HG02588 (cell line): ENCODE measurements around the gene RUNX2.
A peak's percentile ranks its signal among the peaks of the same experiment; 100 is the strongest.
"Not testable (repeated sequence)": the region's sequence is repeated elsewhere in the genome, so short reads cannot be mapped to it uniquely, and the experiment has no call there.

Source experiments
- ATAC-seq: cut with Tn5 transposase; IDR thresholded peaks from one replicate; pipeline ENCODE4 v1.9.1; 2021; ENCODE audit warnings: mild to moderate bottlenecking, moderate library complexity; ENCODE audit not compliant: unreplicated experiment

The RUNX2 gene

DNA sequence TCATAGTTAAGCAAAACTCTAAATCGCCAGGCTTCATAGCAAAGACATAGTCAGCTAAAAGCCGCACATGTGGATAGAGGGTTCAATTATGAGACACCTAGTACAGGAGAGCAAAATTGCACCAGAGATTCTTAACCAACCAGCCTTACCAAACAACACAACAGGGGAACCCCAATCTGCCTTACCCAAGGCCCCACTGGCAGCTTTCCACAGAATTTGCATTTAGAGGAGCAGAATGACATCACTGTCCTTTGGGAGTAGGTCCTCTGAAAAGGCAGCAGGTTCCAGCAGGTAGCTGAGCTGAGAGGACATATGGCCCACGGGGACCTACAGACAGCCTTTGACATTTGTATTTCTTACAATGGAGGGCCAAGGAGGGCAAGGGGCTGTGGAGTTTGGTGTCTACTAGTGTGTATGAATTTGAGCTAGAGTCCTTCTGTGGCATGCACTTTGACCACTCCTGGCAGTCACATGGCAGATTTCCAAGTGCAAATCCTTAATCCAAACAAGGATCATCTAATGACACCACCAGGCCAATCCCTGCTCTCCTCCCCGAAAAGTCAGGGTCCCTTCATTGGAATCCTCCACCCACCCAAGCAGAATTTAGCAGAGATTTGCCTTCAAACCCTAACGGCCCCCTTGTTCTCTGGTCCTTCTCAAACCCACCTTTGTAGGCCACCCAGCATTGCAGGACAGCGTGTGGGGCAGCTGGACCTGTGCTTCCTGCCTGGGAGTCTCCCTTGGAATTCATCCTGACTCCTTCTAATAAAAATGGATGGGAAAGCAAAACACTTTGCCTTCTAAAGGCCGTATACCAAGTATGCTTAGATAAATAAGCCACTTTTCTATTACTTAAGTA, 220.8 kb downstream of the RUNX2 start:
- peak; percentile 97 for ATAC-seq

DNA sequence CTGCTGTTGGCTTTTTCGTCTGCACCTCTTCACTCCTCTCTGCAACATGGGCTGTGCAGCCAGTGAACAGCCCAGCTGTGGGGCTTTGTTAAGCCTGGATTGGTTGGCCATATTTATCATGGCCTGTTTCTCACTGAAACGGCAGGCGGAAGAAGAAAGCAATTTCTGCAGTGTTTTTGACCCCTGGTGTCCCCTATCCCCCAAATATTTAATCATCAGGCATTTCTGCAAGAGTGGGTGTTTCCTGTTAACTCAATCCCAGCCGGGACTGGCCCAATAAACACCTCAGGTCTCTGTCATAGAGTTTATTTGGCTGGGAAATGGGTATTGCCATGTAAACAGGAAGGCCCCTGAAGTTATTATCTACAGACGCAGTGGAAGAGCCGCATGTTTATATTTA, 224.4 kb downstream of the RUNX2 start:
- ATAC-seq: no peak

DNA sequence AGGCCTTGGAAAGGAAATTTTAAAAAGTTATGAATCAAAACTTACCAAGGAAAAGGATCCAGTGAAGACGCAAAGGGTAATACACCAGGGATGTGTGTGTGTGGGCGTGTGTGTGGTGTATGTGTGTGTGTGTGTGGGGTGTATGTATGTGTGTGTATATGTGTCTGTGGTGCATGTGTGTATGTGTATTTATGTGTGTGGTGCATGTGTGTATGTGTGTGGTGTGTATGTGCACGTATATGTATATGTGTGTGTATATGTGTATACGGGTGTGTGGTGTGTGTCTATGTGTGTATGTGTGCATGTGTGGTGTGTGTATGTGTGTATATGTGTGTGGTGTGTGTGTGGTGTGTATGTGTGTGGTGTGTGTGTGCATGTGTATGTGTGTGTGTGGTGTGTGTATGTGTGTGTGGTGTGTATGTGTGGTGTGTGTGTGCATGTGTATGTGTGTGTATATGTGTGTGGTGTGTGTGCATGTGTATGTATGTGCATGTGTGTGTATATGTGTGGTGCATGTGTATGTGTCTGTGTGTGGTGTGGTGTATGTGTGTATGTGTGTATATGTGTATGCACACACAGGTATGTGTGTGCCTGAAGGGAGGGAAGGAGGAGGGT, 225.7 kb downstream of the RUNX2 start:
- ATAC-seq: no peak

DNA sequence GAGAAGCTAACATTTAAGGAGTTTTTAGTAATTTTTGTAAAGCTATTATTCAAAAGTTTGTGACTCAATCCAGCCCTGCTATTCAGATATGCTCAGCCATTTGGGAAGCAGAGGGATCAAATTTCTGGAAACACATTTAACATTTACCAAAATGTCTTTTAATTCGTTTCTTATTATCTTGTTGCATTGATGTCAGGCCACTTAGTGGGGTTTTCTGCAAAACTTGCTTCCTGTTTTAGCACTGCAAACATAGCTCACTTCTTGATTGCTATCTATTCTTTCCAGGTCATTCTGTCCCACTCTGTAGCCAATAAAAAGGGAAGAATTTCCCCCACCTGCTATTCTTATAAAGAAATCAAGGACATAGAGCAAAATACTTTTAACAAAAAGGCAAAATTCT, 226.5 kb downstream of the RUNX2 start:
- no peak for ATAC-seq

DNA sequence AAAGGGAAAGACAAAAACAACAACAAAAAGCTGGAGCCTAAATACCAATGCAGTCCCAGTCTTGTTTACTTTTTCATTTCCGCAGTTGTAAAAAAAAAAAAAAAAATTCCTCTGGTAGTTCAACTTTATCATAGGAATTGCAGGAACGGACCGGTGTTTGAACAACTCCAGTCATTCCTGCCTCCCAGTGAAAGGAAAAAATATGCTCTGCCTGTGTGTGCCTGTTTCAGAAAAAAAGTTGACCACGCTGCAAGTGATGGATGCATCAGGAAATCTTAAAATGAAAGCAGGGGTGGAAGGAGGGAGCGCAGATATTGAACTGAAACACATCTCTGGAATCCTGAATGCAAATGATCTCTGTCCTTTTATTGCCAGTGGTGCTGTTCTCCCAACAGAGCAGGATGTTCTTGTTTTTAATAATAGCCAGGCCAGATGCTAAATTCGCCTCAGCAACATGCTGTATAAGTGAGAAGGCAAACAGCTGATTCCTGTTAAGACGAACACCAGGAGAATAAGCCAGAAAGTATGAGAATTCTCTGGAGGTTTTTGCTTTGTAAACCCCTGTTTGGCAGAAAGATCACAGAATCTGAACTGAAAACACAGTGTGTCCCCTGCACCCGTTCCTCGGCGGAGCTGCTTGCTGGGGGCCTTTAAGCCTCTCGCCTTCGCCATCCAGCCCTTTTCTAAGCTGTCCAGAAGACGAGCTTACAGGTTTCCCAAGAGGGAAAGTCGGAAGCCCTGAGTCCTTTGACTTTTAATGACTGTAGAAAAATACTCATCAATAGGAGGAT, 228.0 kb downstream of the RUNX2 start:
- no peak for ATAC-seq

DNA sequence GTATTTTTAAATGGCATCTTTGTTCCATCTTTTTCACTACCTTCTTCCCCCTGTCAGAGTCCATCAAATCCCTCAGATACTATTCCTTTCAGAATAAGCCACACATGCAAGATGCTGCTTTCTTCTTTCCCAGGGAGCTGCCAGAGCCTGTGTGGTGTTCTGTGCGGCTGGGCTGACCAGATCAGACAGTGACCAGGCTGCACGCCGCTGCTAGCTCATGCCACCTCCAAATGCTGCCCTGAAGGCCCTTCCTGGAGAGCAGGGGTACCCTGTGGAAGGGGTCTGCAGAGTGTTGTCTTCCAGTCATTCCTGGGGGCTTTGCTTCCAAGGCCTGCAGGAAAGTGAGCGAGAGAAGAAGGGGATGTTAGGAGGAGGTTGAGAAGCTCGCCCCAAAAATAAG, 228.7 kb downstream of the RUNX2 start:
- no peak for ATAC-seq

DNA sequence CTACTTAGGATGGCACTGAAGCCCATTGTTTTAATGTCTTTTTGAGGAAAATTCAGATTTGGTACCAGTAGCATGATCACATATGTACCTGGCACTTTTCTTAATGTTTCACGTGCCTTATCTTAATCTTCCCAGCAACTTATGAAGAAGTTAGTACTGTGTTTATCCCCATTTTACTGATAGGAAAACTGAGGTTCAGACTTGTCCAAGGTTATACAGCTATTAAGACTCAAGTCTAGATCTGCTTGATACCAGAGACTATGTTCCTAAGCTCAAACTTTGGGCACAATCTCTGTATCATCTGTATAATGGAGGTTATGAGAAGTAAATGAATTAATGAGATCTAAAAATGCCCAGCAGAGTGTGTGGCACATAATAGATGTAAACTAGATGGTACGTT, 229.3 kb downstream of the RUNX2 start:
- ATAC-seq: no peak

DNA sequence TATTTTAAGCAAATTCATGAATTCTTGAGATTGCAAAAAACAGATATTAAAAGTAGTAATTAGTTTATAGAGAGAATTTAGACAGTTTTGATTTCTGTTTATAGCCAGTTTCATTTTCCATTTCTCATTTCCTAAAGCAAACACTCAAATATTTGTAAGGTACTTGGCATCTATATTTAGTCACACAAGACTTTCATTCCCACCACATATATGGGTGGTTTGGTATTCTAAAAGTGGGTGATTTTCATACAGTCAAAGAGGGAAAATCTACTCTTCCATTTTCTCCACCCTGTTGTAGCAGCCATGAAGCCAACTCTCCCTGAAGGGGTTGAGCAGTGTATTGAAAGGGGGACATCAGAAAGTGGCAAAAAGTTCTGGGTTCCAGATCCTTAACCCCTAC, 230.7 kb downstream of the RUNX2 start:
- peak; percentile 73 for ATAC-seq

DNA sequence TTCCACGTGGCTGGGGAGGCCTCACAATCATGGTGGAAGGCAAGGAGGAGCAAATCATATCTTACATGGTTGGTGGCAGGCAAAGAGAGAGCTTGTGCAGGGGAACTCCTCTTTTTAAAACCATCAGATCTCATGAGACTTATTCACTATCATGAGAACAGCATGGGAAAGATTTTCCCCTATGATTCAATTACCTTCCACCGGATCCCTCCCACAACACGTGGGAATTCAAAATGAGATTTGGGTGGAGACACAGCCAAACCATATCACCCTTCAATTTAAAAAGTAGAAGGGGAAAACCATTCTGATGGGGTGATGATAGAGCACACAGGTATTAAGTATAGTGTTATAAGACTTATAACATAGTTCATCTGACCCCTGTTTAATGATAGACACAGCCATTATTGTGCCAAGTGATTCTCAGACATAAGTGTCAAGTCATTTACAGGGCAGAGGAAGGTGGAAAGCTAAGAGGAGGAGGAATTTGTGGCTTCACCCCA, 232.2 kb downstream of the RUNX2 start:
- ATAC-seq: not testable (repeated sequence)

DNA sequence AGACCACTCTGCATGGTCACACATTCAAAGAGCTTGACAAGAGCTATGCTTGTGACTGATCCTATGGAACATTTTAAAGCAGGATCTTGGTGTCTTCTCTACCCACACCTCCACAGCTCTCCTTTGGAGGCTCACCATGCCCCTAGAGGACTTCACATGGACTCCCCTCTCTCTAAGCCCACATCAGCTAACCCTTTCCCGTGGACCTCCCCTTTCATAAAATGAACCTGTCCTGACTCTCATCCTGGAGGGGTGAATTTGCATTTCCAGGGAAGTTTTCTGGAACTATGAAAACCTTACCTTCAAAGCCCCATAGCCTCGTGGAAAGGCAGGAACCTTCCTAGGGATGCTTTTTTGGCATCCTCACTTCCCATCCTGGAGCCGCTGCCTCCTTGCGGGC, 234.0 kb downstream of the RUNX2 start:
- ATAC-seq: no peak

DNA sequence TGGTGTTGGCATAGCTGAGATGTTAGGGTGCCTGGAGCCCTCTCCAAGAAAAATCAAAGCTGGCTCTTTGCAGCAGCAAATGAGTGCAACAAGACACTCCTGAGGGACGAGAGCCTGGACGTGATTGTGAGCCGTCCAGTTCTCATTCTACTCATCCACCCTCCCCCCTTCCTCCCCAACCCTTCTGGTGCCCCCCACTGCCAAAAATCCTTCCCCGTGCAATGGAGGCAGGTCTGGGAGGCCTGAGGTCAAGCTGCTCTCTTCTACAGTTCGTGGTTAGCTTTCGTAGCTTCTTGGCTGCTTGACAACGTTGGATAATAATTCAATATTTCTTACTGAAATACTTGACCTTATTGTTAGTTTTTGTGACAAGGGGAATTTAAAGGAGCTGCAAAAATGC, 234.9 kb downstream of the RUNX2 start:
- ATAC-seq: no peak

DNA sequence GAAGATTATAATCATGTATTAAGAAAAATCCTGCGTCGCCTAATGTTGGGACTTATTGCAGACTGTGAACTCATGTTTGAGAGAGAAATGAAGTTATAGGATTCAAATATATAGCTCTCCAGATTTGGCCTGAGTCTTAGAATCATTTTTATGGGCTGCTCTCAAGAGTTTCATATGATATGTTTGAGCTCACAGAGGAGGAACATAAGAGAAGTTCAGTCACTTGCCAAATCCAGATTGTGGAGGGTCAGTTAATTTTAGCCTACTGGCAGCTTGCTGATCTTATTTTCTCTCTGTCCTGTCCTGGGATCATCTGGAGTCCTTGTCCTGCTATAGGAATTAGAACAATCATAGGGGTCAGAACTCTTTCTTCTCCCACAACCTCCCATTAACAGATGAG, 235.7 kb downstream of the RUNX2 start:
- ATAC-seq: no peak

DNA sequence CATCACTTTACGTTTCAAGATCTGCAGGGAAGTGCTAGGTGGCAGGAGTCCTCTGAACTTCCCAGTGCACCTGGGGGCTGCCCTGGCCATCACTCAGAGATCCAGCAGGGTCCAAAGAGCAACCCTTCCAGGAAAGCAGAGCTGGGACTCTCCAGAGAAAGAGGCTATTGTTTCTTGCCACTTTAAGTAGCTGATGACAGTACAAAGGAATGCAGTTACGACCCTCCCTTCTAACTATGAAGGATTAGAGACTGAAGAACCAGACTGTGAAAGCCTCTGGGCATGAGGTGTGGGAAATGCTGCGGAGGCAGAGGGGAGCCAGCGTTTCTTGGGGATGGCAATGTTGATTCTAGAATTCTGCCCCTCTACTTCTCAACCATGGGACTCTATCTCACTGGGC, 238.8 kb downstream of the RUNX2 start:
- ATAC-seq: no peak

DNA sequence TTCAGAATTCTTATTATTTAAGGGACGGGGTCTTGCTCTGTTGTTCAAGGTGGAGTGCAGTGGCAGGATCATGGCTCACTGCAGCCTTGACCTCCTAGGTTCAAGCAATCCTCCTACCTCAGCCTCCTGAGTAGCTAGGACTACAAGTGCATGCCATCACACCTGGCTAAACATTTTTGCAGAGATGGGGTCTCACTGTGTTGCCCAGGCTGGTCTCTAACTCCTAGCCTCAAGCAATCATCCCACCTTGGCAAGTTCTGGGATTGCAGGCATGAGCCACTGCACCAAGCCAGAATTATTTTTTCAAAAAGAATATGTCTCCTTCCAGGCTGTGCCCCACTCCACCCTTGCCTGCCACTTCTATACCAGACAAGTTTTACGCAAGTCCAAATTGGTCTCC, 239.7 kb downstream of the RUNX2 start:
- no peak for ATAC-seq

DNA sequence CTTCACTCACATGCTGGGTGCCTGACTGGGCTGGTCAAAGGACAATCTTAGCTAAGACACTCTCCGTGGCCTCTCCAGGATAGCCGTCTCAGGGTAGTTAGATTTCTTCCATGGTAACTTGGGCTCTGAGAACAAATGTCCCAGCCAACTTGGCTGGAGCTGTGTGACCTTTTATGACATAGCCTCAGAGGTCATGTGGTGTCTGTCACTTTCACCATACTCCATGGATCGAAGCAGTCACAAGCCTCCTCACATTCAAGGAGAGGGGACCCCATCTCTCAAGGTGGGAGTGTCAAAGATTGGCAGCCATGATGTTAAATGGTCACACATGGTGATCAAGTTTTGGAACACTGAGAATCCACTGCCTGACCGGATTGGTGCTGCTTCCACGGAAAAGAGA, 240.5 kb downstream of the RUNX2 start:
- no peak for ATAC-seq

DNA sequence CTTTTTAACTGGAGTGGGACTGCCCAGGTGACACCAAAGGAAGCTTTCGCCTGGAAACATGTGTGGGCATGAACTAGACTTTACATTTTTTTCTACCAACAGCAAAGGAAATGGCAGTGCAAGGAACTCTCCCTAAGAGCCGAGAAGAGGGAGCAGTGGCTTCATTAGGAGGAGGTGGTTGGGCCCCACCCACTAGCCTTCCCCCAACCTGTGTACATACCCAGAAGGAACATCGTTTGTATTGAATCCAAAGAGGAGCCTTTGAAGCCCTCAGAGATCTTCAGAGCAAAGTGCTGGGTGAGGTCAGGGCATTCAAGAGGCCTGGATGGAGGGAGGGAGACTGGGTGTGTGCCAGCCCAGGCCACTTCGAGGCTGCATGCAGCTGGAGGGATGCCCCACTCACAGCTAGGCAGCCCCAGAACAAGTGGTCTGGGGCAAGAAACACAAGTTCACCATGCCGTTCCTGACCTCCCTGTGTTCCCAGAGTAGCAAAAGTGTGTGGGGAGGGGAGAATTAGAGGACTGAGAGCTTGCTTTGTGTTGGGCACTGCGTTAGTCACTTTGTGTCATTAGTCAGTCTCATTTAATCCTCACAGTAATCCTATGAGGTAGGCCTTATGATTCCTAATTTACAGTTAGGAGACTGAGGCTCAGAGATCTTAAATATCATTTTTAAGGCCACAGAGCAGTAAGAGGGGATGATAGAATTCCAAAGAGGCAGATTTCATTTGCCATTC, 241.2 kb downstream of the RUNX2 start:
- ATAC-seq: no peak

DNA sequence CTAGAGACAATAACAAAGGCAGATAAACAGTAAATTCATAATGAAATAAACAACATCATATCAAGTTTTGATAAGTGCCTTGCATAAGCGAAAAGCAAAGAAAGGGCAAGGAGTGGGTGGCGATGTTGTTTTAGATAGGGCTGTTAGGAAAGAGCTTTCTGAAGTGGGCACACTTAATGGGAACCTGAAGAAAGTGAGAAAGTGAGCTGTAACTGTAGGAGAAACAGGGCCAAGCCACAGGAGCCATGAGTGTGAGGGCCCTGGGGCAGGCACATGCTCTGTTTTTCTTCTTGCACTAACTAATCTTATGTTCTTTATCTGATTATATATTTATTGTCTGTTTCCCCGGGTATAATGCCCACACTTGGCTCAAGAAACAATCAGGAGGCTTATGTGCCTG, 243.0 kb downstream of the RUNX2 start:
- no peak for ATAC-seq

DNA sequence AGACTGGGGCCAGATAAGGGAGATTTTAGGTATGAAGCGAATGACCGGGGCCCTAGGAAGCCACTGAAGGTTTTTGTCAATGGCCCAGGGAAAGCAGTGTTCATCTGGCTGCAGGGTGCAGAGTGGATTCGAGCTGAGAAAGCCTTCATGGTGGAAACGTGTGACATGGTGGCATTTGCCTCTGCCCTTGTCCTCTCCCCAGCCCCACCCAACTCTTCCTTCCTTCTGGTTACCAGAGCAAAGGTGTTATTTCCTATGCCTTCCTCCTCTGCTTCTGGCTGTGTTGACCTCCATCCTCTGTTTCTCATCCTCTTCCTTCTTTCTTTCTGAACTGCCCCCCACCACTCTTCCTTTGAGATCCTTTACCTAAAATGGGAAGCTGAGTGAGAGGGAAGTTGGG, 244.7 kb downstream of the RUNX2 start:
- no peak for ATAC-seq

DNA sequence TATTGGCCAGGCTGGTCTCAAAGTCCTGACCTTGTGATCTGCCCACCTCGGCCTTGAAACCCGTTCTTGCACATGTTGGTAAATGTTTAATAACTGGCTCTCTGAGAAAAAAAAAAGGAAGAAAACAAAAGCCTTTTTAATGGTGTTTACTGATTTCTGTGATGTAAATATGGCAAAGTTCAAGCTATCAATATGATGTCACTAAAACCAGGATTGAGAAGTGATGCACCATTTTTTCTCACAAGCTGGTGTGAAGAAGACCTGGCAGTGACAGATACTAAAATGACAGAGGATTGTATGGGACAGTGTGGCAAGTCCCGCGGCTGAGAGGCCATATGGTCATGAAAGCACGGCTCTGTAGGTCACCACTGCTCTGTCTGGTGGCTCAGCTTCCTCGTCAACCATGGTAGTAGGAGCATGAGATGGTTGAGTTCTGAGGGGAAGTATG, 245.9 kb downstream of the RUNX2 start:
- ATAC-seq: no peak

DNA sequence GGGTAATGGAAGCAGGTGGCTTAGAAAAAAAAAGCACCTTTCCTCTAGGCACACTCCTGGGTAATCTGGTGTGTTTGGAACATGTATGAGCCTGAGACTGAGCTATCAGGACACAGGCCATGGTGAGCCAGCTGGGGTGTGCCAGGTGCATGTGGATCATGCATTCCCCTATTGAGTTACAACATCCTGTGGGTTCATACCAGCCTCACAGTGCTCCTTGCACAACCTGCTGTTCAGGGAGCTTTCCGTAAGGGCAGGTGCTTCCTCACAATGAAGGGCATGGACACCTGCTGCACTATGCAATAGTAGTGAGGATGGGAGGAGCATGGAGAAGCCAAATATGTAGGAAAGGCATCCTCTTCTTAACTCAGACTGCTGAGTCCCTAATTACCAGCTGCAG, 246.8 kb downstream of the RUNX2 start:
- ATAC-seq: no peak
